Uterus (tissue), 4 donors: ENCODE results near the gene KLRF2. TPM values are rescaled to one million over a fixed set of nuclear protein-coding genes. Genes with fewer than 3 reads are reported as not detected.

ENCODE experiments used
- DNase-seq, 2 donors: peaks; one replicate each; pipeline ENCODE4 v3.0.0-alpha.2; 2019 to 2020
- H3K27ac ChIP-seq, 2 donors: fragments of 200-600 bp; sonication (generic); 1 replicate in 1 of 2; 2 replicates in 1 of 2; pipeline ENCODE4 v1.5.1; 2016 to 2018
- H3K27me3 ChIP-seq, 2 donors: fragments of 200-600 bp; sonication (generic); one replicate each; pipeline ENCODE4 v1.5.1; 2018 to 2019; ENCODE audit warnings: control low read depth in 1 of 2
- H3K36me3 ChIP-seq, 2 donors: fragments of 200-600 bp; sonication (generic); one replicate each; pipeline ENCODE4 v1.5.1; 2019; ENCODE audit warnings: control low read depth in 1 of 2
- H3K4me1 ChIP-seq, 2 donors: fragments of 200-600 bp; sonication (generic); one replicate each; pipeline ENCODE4 v1.5.1; 2018 to 2019; ENCODE audit warnings: control low read depth in 1 of 2
- H3K4me3 ChIP-seq, 2 donors: fragments of 200-600 bp; sonication (generic); 1 replicate in 1 of 2; 2 replicates in 1 of 2; pipeline ENCODE4 v1.5.1; 2018 to 2019; ENCODE audit warnings: mild to moderate bottlenecking in 1 of 2
- H3K9me3 ChIP-seq, 2 donors: fragments of 200-600 bp; sonication (generic); one replicate each; pipeline ENCODE4 v1.5.1; 2019; ENCODE audit warnings: control low read depth in 1 of 2
- CTCF ChIP-seq, 4 experiments: fragments of 200-600 bp in 2 of 4; fragments of 450-650 bp in 2 of 4; sonication (generic) in 2 of 4; IDR thresholded peaks; one replicate each; pipeline ENCODE4 v1.5.1; 2016 to 2019; ENCODE audit warnings: antibody characterized with exemption in 4 of 4, mild to moderate bottlenecking in 2 of 4, moderate library complexity in 1 of 4
- POLR2A ChIP-seq, 2 donors: fragments of 450-650 bp; IDR thresholded peaks; one replicate each; pipeline ENCODE4 v1.6.1; 2016; ENCODE audit warnings: antibody characterized with exemption in 2 of 2, mild to moderate bottlenecking in 1 of 2, moderate library complexity in 1 of 2
- intact Hi-C: fragments of 100-400 bp; cut with DNase I; formaldehyde crosslinking; loops from one replicate; pipeline ENCODE4 v1.15.1; 2023; ENCODE audit warnings: low total_unique reads
- total RNA-seq, 4 donors: library from RNA; depleted of rRNA in 3 of 4; stranded (reverse); fragments of >200 nt in 3 of 4; gene quantifications; one replicate each; pipeline versions ENCODE4 v1.1.0 to v1.2.4, GENCODE V29; 2014 to 2023
- donor health status: DM: yes; HTN: yes; CAD: no.

Gene KLRF2
- total RNA-seq, 4 donors from 2014 or later = not detected

- Histone ChIP-seq H3K36me3 (no peaks in the 10 kb centered on the region), H3K27ac (no peak overlapping the region), H3K4me1 (no peaks in the 10 kb centered on the region), H3K4me3 (no peak overlapping the region), H3K9me3 (no peaks in the 10 kb centered on the region), H3K27me3 (no peaks in the 10 kb centered on the region)
- intact Hi-C loops = loop anchor here (10.0 kb wide), 1 partner anchor 106 kb away; no protein-coding TSS in a partner anchor
- DNase-seq = no peak
- no peak for TF ChIP-seq POLR2A (IDR thresholded peaks at IDR 0.05)
- TF ChIP-seq CTCF (IDR thresholded peaks at IDR 0.05) = no peak
Observed at GRCh38 chr12:9920451-9920850, 39.2 kb downstream of the KLRF2 start.

GRCh38 chr12:9922429-9922828, 41.1 kb downstream of the KLRF2 start:
- no peak for DNase-seq
- Histone ChIP-seq H3K4me1 (no peaks in the 10 kb centered on the region), H3K4me3 (no peak overlapping the region), H3K9me3 (no peaks in the 10 kb centered on the region), H3K27ac (no peak overlapping the region), H3K36me3 (no peaks in the 10 kb centered on the region), H3K27me3 (no peaks in the 10 kb centered on the region)
- intact Hi-C loops = loop anchor here (10.0 kb wide), 1 partner anchor 108 kb away; no protein-coding TSS in a partner anchor
- TF ChIP-seq POLR2A (IDR thresholded peaks at IDR 0.05) (no peak), CTCF (IDR thresholded peaks at IDR 0.05) (no peak)

- Histone ChIP-seq H3K27me3 (no peaks in the 10 kb centered on the region), H3K9me3 (no peaks in the 10 kb centered on the region), H3K36me3 (no peaks in the 10 kb centered on the region), H3K4me3 (no peak overlapping the region), H3K4me1 (no peaks in the 10 kb centered on the region), H3K27ac (no peak overlapping the region)
- no peak for DNase-seq
- no peak for TF ChIP-seq POLR2A (IDR thresholded peaks at IDR 0.05)
- peak; percentile 51 to 56 (median 52) for TF ChIP-seq CTCF (IDR thresholded peaks at IDR 0.05)
- intact Hi-C loops = loop anchor here (10.0 kb wide), 1 partner anchor 111 kb away; no protein-coding TSS in a partner anchor
Observed at GRCh38 chr12:9925705-9926393, 44.6 kb downstream of the KLRF2 start.

GRCh38 chr12:9926876-9927275, 45.6 kb downstream of the KLRF2 start:
- intact Hi-C loops = loop anchor here (10.0 kb wide), 1 partner anchor 112 kb away; no protein-coding TSS in a partner anchor

More at GRCh38 chr12:9926876-9927275, 45.6 kb downstream of the KLRF2 start:
- no peaks in the 10 kb centered on the region for H3K4me1 ChIP-seq
- no peaks in the 10 kb centered on the region for H3K36me3 ChIP-seq
- no peaks in the 10 kb centered on the region for H3K27me3 ChIP-seq
- TF ChIP-seq CTCF (IDR thresholded peaks at IDR 0.05) (no peak), POLR2A (IDR thresholded peaks at IDR 0.05) (no peak)
- no peaks in the 10 kb centered on the region for H3K9me3 ChIP-seq
- DNase-seq = no peak
- H3K4me3 ChIP-seq = no peak overlapping the region
- H3K27ac ChIP-seq = no peak overlapping the region
